Stimulated activated naive CD8-positive, alpha-beta T cell treated with anti-CD3 and anti-CD28 coated beads, Interleukin-15, amount 100 ng/mL, for 72 hours (primary cell): ENCODE data around the gene RMND1.
A peak's percentile ranks its signal among the peaks of the same experiment; 100 is the strongest.

ENCODE experiments used
- ATAC-seq: fragments of 150-1000 bp; cut with Tn5 transposase; 2 replicates; pipeline ENCODE4 v1.10.0; 2021; ENCODE audit warnings: mild to moderate bottlenecking, moderate library complexity
- DNase-seq, 2 donors: peaks; one replicate each; pipeline ENCODE4 v3.0.0; 2021 to 2022
- H3K27ac Mint-ChIP-seq, 2 donors: one replicate each; pipeline ENCODE4 v1.8.0; 2022; ENCODE audit warnings: mild to moderate bottlenecking in 2 of 2, mixed read lengths in 2 of 2, moderate library complexity in 2 of 2
- H3K27me3 Mint-ChIP-seq: one replicate; pipeline ENCODE4 v1.8.0; 2022; ENCODE audit warnings: mixed read lengths
- H3K4me1 Mint-ChIP-seq: one replicate; pipeline ENCODE4 v1.8.0; 2022; ENCODE audit warnings: mild to moderate bottlenecking, mixed read lengths
- H3K4me3 Mint-ChIP-seq, 2 donors: one replicate each; pipeline ENCODE4 v1.8.0; 2022; ENCODE audit warnings: mild to moderate bottlenecking in 2 of 2, mixed read lengths in 2 of 2, moderate library complexity in 1 of 2
- H3K9me3 Mint-ChIP-seq, 2 donors: one replicate each; pipeline ENCODE4 v1.8.0; 2022; ENCODE audit warnings: mixed read lengths in 2 of 2

Gene RMND1, protein sequence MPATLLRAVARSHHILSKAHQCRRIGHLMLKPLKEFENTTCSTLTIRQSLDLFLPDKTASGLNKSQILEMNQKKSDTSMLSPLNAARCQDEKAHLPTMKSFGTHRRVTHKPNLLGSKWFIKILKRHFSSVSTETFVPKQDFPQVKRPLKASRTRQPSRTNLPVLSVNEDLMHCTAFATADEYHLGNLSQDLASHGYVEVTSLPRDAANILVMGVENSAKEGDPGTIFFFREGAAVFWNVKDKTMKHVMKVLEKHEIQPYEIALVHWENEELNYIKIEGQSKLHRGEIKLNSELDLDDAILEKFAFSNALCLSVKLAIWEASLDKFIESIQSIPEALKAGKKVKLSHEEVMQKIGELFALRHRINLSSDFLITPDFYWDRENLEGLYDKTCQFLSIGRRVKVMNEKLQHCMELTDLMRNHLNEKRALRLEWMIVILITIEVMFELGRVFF

GRCh38 chr6:151451950-151452749 lies at the start of gene RMND1:
TSS of gene RMND1 (minus strand) at chr6:151452126. CDS start at chr6:151445811, 6,315 bp downstream.
- ATAC-seq (peak; percentile 99), DNase-seq (peak; percentile 98 to 99)
- Mint-ChIP-seq H3K27me3 (no peaks in the 10 kb centered on the region), H3K4me3 (peak within 1 kb of the TSS; percentile 95 to 99), H3K4me1 (peaks cover 31% of the 10 kb centered on the region), H3K27ac (peak within 1 kb of the TSS; percentile 95 to 98), H3K9me3 (no peaks in the 10 kb centered on the region)

DNA sequence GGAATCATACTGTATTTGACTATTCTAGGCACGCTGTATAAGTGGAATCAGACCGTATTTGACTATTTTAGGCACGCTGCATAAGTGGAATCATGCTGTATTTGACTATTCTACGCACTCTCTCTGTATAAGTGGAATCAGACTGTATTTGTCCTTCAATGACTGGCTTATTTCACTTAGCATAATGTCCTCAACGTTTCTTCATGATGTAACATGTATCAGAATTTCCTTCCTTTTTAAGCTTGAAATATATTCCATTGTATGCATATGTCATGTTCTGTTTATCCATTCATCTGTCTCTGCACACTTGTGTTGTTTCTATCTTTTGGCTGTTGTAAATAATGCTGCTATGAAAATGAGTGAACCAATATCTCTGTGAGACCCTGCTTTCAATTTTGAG lies 47.6 kb upstream of the RMND1 start:
- Mint-ChIP-seq H3K4me1 (peaks cover 16% of the 10 kb centered on the region), H3K27ac (no peak overlapping the region), H3K9me3 (no peaks in the 10 kb centered on the region), H3K27me3 (peaks cover 27% of the 10 kb centered on the region), H3K4me3 (no peak overlapping the region)
- DNase-seq (no peak), ATAC-seq (no peak)

DNA sequence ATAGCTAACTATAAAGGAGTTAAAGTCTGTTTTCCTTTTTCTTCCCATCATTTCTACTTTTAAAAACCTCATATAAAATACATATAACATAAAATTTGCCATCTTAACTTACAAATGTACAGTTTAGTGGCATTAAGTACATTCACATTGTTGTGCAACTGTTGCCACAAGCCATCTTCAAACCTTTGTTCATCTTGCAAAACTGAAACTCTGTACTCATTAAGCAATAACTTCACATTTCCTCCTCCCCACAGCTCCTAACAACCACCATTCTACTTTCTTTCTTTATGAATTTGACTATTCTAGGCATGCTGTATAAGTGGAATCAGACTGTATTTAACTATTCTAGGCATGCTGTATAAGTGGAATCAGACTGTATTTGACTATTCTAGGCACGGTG lies 46.4 kb upstream of the RMND1 start:
- H3K4me1 Mint-ChIP-seq = peaks cover 21% of the 10 kb centered on the region
- DNase-seq = no peak
- peak; percentile 84 for ATAC-seq
- no peaks in the 10 kb centered on the region for H3K9me3 Mint-ChIP-seq
- H3K27me3 Mint-ChIP-seq = peaks cover 37% of the 10 kb centered on the region
- no peak overlapping the region for H3K27ac Mint-ChIP-seq
- H3K4me3 Mint-ChIP-seq = no peak overlapping the region

DNA sequence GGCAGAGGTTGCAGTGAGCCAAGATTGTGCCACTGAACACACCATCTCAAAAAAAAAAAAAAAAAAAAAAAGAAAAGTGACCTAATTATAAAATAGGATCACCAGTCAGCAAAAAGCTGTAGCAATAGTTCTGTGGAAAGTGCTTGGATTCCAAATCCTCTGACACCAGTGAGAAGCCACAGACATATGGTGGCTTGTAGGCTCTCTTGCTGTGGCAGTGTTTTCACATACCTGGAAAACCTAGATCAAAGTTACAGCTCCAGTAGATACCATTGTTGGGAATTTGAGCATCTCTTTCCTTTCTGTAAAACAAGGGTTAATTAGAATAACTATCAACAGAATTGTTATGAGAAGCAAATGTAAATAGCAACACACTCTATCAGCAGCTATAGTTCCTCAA lies 46.0 kb upstream of the RMND1 start:
- Mint-ChIP-seq H3K9me3 (no peaks in the 10 kb centered on the region), H3K4me3 (no peak overlapping the region), H3K27me3 (peaks cover 41% of the 10 kb centered on the region), H3K4me1 (peaks cover 21% of the 10 kb centered on the region), H3K27ac (no peak overlapping the region)
- ATAC-seq (no peak), DNase-seq (no peak)

DNA sequence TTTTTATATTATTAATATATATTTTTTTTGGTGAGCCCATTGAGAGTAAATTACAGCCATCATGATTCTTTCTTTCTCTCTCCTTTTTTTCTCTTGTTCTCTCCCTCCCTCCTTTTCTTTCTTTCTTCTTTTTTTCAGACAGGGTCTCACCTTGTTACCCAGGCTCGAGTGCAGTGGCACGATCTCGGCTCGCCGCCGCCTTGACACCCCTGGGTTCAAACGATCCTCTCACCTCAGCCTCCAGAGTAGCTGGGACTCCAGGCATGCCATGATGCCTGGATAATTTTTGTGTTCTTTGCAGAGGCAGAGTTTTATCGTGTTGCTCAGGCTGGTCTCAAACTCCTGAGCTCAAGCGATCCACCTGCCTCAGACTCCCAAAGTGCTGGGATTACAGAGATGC lies 43.5 kb upstream of the RMND1 start:
- ATAC-seq (no peak), DNase-seq (no peak)
- peaks cover 55% of the 10 kb centered on the region for H3K27me3 Mint-ChIP-seq
- H3K9me3 Mint-ChIP-seq = no peaks in the 10 kb centered on the region
- H3K4me1 Mint-ChIP-seq = peaks cover 21% of the 10 kb centered on the region
- H3K4me3 Mint-ChIP-seq = peak overlapping the region; percentile 26 to 48
- H3K27ac Mint-ChIP-seq = no peak overlapping the region

DNA sequence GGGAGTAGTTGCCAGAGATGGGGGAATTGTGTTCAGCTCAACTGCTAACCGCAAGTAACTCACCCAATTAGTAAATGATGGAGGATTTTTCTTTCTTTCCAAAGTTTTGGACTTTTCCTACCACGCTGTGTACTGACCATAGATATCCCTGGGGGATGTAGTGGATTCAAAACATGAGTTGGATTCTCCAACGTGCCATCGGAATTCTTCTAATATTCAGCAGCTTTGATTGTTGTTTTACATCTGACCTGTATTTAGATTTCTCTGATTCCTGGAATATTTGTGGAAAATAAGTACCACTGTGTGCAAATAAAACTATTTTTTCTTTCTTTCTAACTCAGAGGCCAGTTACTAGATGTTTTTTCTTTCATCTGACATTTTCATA lies 43.0 kb upstream of the RMND1 start:
- peak overlapping the region; percentile 67 to 82 for H3K4me3 Mint-ChIP-seq
- DNase-seq (no peak), ATAC-seq (no peak)
- no peaks in the 10 kb centered on the region for H3K9me3 Mint-ChIP-seq
- H3K27me3 Mint-ChIP-seq = peaks cover 51% of the 10 kb centered on the region
- peaks cover 21% of the 10 kb centered on the region for H3K4me1 Mint-ChIP-seq
- H3K27ac Mint-ChIP-seq = no peak overlapping the region

GRCh38 chr6:151494235-151494935 lies 42.5 kb upstream of the RMND1 start:
- H3K9me3 Mint-ChIP-seq = no peaks in the 10 kb centered on the region
- H3K4me1 Mint-ChIP-seq = peaks cover 21% of the 10 kb centered on the region
- peaks cover 48% of the 10 kb centered on the region for H3K27me3 Mint-ChIP-seq
- H3K4me3 Mint-ChIP-seq = peak overlapping the region; percentile 67 to 82
- no peak overlapping the region for H3K27ac Mint-ChIP-seq
- ATAC-seq = peak; percentile 56
- peak in 1 of 2 donors; percentile 15 for DNase-seq

- peaks cover 48% of the 10 kb centered on the region for H3K27me3 Mint-ChIP-seq
- no peak within 1 kb of the TSS for H3K27ac Mint-ChIP-seq
- DNase-seq = peak; percentile 15 to 21
- H3K4me3 Mint-ChIP-seq = peak within 1 kb of the TSS; percentile 67 to 82
- ATAC-seq = peak; percentile 61
- H3K4me1 Mint-ChIP-seq = peaks cover 21% of the 10 kb centered on the region
- H3K9me3 Mint-ChIP-seq = no peaks in the 10 kb centered on the region
Observed at GRCh38 chr6:151493804-151494234, 41.9 kb upstream of the RMND1 start, which contains the start of gene CCDC170. TSS of gene CCDC170 (plus strand) at chr6:151494017. CDS start at chr6:151494129, 112 bp downstream.

- peaks cover 48% of the 10 kb centered on the region for H3K27me3 Mint-ChIP-seq
- no peak overlapping the region for H3K27ac Mint-ChIP-seq
- peaks cover 16% of the 10 kb centered on the region for H3K4me1 Mint-ChIP-seq
- H3K4me3 Mint-ChIP-seq = peak overlapping the region; percentile 23 to 33
- DNase-seq (no peak), ATAC-seq (no peak)
- no peaks in the 10 kb centered on the region for H3K9me3 Mint-ChIP-seq
Observed at GRCh38 chr6:151493161-151493803, 41.4 kb upstream of the RMND1 start.

- peaks cover 13% of the 10 kb centered on the region for H3K4me1 Mint-ChIP-seq
- H3K9me3 Mint-ChIP-seq = no peaks in the 10 kb centered on the region
- ATAC-seq = no peak
- H3K27me3 Mint-ChIP-seq = peaks cover 44% of the 10 kb centered on the region
- no peak for DNase-seq
- no peak overlapping the region for H3K4me3 Mint-ChIP-seq
- H3K27ac Mint-ChIP-seq = no peak overlapping the region
Observed at GRCh38 chr6:151490996-151491395, 39.1 kb upstream of the RMND1 start.

GRCh38 chr6:151488226-151488625 lies 36.3 kb upstream of the RMND1 start:
- Mint-ChIP-seq H3K27me3 (peaks cover 18% of the 10 kb centered on the region), H3K4me3 (no peak overlapping the region), H3K4me1 (peaks cover 7% of the 10 kb centered on the region), H3K9me3 (no peaks in the 10 kb centered on the region), H3K27ac (no peak overlapping the region)
- DNase-seq (no peak), ATAC-seq (no peak)

GRCh38 chr6:151483994-151484393 lies 32.1 kb upstream of the RMND1 start:
- H3K4me1 Mint-ChIP-seq = peaks cover 12% of the 10 kb centered on the region
- H3K27me3 Mint-ChIP-seq = no peaks in the 10 kb centered on the region
- DNase-seq = no peak
- no peak overlapping the region for H3K4me3 Mint-ChIP-seq
- no peak for ATAC-seq
- no peaks in the 10 kb centered on the region for H3K9me3 Mint-ChIP-seq
- no peak overlapping the region for H3K27ac Mint-ChIP-seq

GRCh38 chr6:151482290-151482689 lies 30.4 kb upstream of the RMND1 start:
- Mint-ChIP-seq H3K4me3 (peak overlapping the region; percentile 62 to 71), H3K27me3 (no peaks in the 10 kb centered on the region), H3K27ac (peak overlapping the region; percentile 85 to 95), H3K9me3 (no peaks in the 10 kb centered on the region), H3K4me1 (peaks cover 12% of the 10 kb centered on the region)
- ATAC-seq (no peak), DNase-seq (no peak)

GRCh38 chr6:151481786-151482185 lies 29.9 kb upstream of the RMND1 start:
- DNase-seq (no peak), ATAC-seq (no peak)
- H3K27me3 Mint-ChIP-seq = no peaks in the 10 kb centered on the region
- no peaks in the 10 kb centered on the region for H3K9me3 Mint-ChIP-seq
- peak overlapping the region in 1 of 2 donors; percentile 52 for H3K27ac Mint-ChIP-seq
- H3K4me3 Mint-ChIP-seq = no peak overlapping the region
- peaks cover 12% of the 10 kb centered on the region for H3K4me1 Mint-ChIP-seq

DNA sequence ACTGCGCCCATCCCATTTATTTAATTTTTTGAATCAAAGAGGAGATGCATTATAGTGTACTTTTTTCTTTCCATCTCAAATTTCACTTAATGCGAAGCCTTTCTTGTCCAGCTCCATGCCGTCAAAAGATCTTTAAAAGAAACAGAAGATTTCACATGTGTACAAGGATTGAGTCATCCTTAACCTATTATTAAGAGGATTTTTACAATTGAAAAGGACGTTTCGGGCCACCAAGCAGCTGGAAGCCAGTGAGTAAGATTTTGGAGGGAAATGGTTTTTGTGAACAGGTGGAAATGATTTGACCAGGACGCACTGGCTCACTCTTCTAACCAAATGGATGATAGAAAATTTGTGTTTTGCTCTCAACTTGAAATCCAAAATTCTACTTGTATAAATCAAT lies 26.7 kb upstream of the RMND1 start:
- no peak overlapping the region for H3K27ac Mint-ChIP-seq
- no peak overlapping the region for H3K4me3 Mint-ChIP-seq
- H3K27me3 Mint-ChIP-seq = no peaks in the 10 kb centered on the region
- ATAC-seq (no peak), DNase-seq (no peak)
- H3K4me1 Mint-ChIP-seq = peaks cover 14% of the 10 kb centered on the region
- no peaks in the 10 kb centered on the region for H3K9me3 Mint-ChIP-seq
